Mesendoderm (in vitro differentiated cells): ENCODE measurements around the gene ALDH3A2. TPM values are rescaled to one million over a fixed set of nuclear protein-coding genes. Genes with fewer than 3 reads are reported as not detected.
A peak's percentile ranks its signal among the peaks of the same experiment; 100 is the strongest.

Experiments used
- DNase-seq: peaks from one replicate; pipeline ENCODE4 v3.0.0; 2013
- H2AK5ac ChIP-seq: 2 replicates; pipeline ENCODE4 v1.6.1; 2013; ENCODE audit warnings: low read length, inconsistent platforms
- H2BK120ac ChIP-seq: 2 replicates; pipeline ENCODE4 v1.6.1; 2013; ENCODE audit warnings: low read depth, mild to moderate bottlenecking, low read length, moderate library complexity, mixed read lengths
- H2BK15ac ChIP-seq: replicated peaks from 2 replicates; pipeline ENCODE4 v1.6.1; 2013; ENCODE audit warnings: low read depth, mild to moderate bottlenecking, moderate library complexity
- H2BK5ac ChIP-seq: 2 replicates; pipeline ENCODE4 v1.6.1; 2013; ENCODE audit warnings: low read length, inconsistent platforms
- H3K18ac ChIP-seq: 2 replicates; pipeline ENCODE4 v1.6.1; 2013; ENCODE audit warnings: mild to moderate bottlenecking, low read length, mixed read lengths
- H3K23ac ChIP-seq: one replicate; pipeline ENCODE4 v1.6.1; 2013; ENCODE audit warnings: low read length
- H3K27ac ChIP-seq: 2 replicates; pipeline ENCODE4 v1.5.1; 2013; ENCODE audit warnings: low read depth, mild to moderate bottlenecking, inconsistent platforms, low read length, moderate library complexity
- H3K27me3 ChIP-seq: 2 replicates; pipeline ENCODE4 v1.6.1; 2013; ENCODE audit warnings: low read length, control low read depth, mild to moderate bottlenecking, inconsistent platforms; ENCODE audit not compliant: insufficient read depth, poor library complexity
- H3K36me3 ChIP-seq: 2 replicates; pipeline ENCODE4 v1.6.1; 2013; ENCODE audit warnings: low read length, inconsistent platforms; ENCODE audit not compliant: control insufficient read depth, insufficient read depth
- H3K4ac ChIP-seq: one replicate; pipeline ENCODE4 v1.6.1; 2013; ENCODE audit warnings: low read depth, mild to moderate bottlenecking, low read length, moderate library complexity
- H3K4me1 ChIP-seq: 2 replicates; pipeline ENCODE4 v1.6.1; 2013; ENCODE audit warnings: low read depth, low read length, inconsistent platforms; ENCODE audit not compliant: control insufficient read depth
- H3K4me2 ChIP-seq: 2 replicates; pipeline ENCODE4 v1.6.1; 2013; ENCODE audit warnings: low read length
- H3K4me3 ChIP-seq: 2 replicates; pipeline ENCODE4 v1.5.1; 2013; ENCODE audit warnings: mild to moderate bottlenecking, low read length
- H3K56ac ChIP-seq: one replicate; pipeline ENCODE4 v1.6.1; 2013; ENCODE audit warnings: low read length
- H3K79me1 ChIP-seq: 2 replicates; pipeline ENCODE4 v1.6.1; 2013; ENCODE audit warnings: low read length, inconsistent platforms
- H3K79me2 ChIP-seq: 2 replicates; pipeline ENCODE4 v1.6.1; 2013; ENCODE audit warnings: mild to moderate bottlenecking, low read length; ENCODE audit not compliant: control insufficient read depth, insufficient read depth
- H3K9ac ChIP-seq: 2 replicates; pipeline ENCODE4 v1.6.1; 2013; ENCODE audit warnings: low read length, inconsistent platforms
- H4K5ac ChIP-seq: one replicate; pipeline ENCODE4 v1.6.1; 2013; ENCODE audit warnings: low read length
- H4K8ac ChIP-seq: one replicate; pipeline ENCODE4 v1.6.1; 2013; ENCODE audit warnings: low read depth, mild to moderate bottlenecking, control low read depth, low read length, moderate library complexity
- WGBS: extraction: QIAGEN DNeasy Blood & Tissue Kit; methylation state at CpG from one replicate; pipeline ENCODE4 v1.1.7; 2013; ENCODE audit warnings: low lambda C conversion rate, missing lambda C conversion rate; ENCODE audit not compliant: insufficient coverage; ENCODE audit errors: extremely low coverage; 5-methylcytosine and 5-hydroxymethylcytosine counted together
- polyA plus RNA-seq, 2 experiments: library from polyadenylated mRNA; stranded (reverse); fragments of 200-250 nt; gene quantifications; one replicate each; pipeline ENCODE4 v1.2.3, GENCODE V29; 2013

Gene ALDH3A2
- 133 TPM for polyA plus RNA-seq (2013, experiment 1 of 2)
- polyA plus RNA-seq (2013, experiment 2 of 2), result 135 TPM

DNA sequence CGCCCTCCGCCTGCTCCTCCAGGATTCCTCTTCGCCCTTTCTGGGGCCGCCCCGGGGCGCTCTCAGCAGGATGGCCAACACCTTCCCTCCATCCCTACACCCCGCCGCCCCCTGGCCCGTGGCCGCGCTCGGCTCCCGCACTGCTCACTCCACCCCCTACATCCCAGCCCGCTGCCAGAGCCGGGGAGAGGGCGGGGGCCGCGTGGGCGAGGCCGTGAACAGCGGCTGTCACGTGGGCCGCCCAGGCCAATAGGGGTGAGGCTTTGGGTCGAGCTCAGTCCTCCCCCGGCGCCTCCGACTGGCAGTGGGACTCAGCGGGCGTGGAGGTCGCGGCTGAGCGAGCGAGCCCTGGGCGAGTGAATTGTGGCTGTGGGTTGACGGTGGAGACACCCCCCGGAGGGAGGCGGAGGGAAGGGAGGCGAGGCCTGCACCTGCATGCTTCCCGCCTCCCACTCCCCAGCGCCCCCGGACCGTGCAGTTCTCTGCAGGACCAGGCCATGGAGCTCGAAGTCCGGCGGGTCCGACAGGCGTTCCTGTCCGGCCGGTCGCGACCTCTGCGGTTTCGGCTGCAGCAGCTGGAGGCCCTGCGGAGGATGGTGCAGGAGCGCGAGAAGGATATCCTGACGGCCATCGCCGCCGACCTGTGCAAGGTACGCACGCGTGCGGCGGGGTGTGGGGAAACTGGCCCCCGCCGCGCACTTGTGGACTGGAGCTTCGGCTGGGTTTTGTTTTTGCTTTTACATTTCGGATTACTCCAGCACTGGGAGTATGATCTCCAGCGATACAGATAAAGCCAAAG is at the start of gene ALDH3A2:
TSS of gene ALDH3A2 (plus strand) at position 277 of the 799 bp plus-strand sequence. CDS start at position 498, 221 bp downstream.
- peak within 1 kb of the TSS; percentile 54 for H3K4me3 ChIP-seq

DNA sequence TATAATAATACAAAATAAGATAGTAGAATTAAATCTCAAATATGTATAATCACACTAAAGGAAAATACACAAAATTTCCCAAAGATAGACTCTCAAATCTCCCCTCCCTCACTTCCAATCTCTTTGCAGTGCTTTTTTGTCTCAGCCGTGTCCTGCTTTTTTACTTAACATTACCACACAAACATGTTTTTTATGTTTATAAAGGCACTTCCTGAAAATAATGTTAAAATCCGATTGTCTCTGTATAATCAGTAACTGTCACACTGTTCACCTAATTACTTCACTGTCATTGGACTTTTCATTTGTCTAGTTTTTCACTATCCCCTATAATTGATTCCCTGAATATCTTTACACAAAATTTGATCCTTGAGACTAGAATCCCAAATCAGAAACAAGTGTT is 38.2 kb upstream of the ALDH3A2 start:
- H3K4me2 ChIP-seq, result no peak overlapping the region
- no peak overlapping the region for H3K27ac ChIP-seq
- no peaks in the 10 kb centered on the region for H3K79me1 ChIP-seq
- no peaks in the 10 kb centered on the region for H3K36me3 ChIP-seq
- H4K8ac ChIP-seq, result no peak overlapping the region
- H4K5ac ChIP-seq, result no peak overlapping the region
- no peak overlapping the region for H2BK15ac ChIP-seq
- H3K4ac ChIP-seq, result no peak overlapping the region
- no peaks in the 10 kb centered on the region for H3K79me2 ChIP-seq
- H3K18ac ChIP-seq, result no peak overlapping the region
- no peak overlapping the region for H3K9ac ChIP-seq
- no CpG with 5 or more reads among the region's 2 CpGs for WGBS
- H3K56ac ChIP-seq, result no peak overlapping the region
- no peak overlapping the region for H2AK5ac ChIP-seq
- no peak overlapping the region for H2BK120ac ChIP-seq
- no peak overlapping the region for H3K23ac ChIP-seq
- no peaks in the 10 kb centered on the region for H3K27me3 ChIP-seq
- H3K4me1 ChIP-seq, result no peaks in the 10 kb centered on the region
- H3K4me3 ChIP-seq, result no peak overlapping the region
- DNase-seq, result no peak
- no peak overlapping the region for H2BK5ac ChIP-seq

More for the DNA sequence above, at the start of gene ALDH3A2:
- peak within 1 kb of the TSS; percentile 83 for H3K4ac ChIP-seq
- H2BK5ac ChIP-seq, result peak within 1 kb of the TSS; percentile 95
- peak within 1 kb of the TSS; percentile 50 for H4K5ac ChIP-seq
- H4K8ac ChIP-seq, result no peak within 1 kb of the TSS
- H2AK5ac ChIP-seq, result peak within 1 kb of the TSS; percentile 0
- WGBS, result no CpG with 5 or more reads among the region's 71 CpGs
- H3K18ac ChIP-seq, result peak within 1 kb of the TSS; percentile 69
- H3K36me3 ChIP-seq, result no peaks in the 10 kb centered on the region
- peak within 1 kb of the TSS; percentile 1 for H2BK120ac ChIP-seq
- peak within 1 kb of the TSS; percentile 81 for H3K4me2 ChIP-seq
- H3K9ac ChIP-seq, result peak within 1 kb of the TSS; percentile 89
- peaks cover 13% of the 10 kb centered on the region for H3K4me1 ChIP-seq
- H3K79me2 ChIP-seq, result peaks cover 39% of the 10 kb centered on the region
- peak; percentile 96 for DNase-seq
- peak within 1 kb of the TSS; percentile 66 for H3K23ac ChIP-seq
- peak within 1 kb of the TSS; percentile 94 for H3K56ac ChIP-seq
- H3K27me3 ChIP-seq, result no peaks in the 10 kb centered on the region
- H3K79me1 ChIP-seq, result peaks cover 4% of the 10 kb centered on the region
- peak within 1 kb of the TSS; percentile 95 for H3K27ac ChIP-seq
- no peak within 1 kb of the TSS for H2BK15ac ChIP-seq

DNA sequence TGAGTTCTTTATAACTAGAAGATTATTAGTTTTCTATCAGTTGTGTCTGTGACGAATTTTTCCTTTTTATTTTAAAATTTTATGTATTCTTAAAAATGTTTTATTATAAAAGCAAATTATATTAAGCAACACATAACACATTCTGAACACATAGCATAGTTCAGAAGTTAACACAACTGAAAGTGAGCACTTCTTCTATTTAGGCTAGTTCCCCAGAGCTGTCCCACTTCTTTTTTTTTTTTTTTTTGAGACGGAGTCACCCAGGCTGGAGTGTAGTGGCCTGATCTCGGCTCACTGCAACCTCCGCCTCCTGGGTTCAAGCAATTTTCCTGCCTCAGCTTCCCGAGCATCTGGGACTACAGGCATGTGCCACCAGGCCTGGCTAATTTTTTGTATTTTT is 37.7 kb upstream of the ALDH3A2 start:
- H3K23ac ChIP-seq, result no peak overlapping the region
- no peak overlapping the region for H3K4me3 ChIP-seq
- H3K79me2 ChIP-seq, result no peaks in the 10 kb centered on the region
- H2BK120ac ChIP-seq, result no peak overlapping the region
- no peak overlapping the region for H3K4ac ChIP-seq
- H3K4me1 ChIP-seq, result no peaks in the 10 kb centered on the region
- no CpG with 5 or more reads among the region's 5 CpGs for WGBS
- no peak overlapping the region for H2AK5ac ChIP-seq
- H3K56ac ChIP-seq, result no peak overlapping the region
- H2BK15ac ChIP-seq, result no peak overlapping the region
- no peak overlapping the region for H3K18ac ChIP-seq
- no peak overlapping the region for H4K8ac ChIP-seq
- no peaks in the 10 kb centered on the region for H3K27me3 ChIP-seq
- no peak for DNase-seq
- no peaks in the 10 kb centered on the region for H3K36me3 ChIP-seq
- no peak overlapping the region for H3K4me2 ChIP-seq
- H2BK5ac ChIP-seq, result no peak overlapping the region
- no peak overlapping the region for H4K5ac ChIP-seq
- H3K27ac ChIP-seq, result no peak overlapping the region
- no peaks in the 10 kb centered on the region for H3K79me1 ChIP-seq
- H3K9ac ChIP-seq, result no peak overlapping the region

DNA sequence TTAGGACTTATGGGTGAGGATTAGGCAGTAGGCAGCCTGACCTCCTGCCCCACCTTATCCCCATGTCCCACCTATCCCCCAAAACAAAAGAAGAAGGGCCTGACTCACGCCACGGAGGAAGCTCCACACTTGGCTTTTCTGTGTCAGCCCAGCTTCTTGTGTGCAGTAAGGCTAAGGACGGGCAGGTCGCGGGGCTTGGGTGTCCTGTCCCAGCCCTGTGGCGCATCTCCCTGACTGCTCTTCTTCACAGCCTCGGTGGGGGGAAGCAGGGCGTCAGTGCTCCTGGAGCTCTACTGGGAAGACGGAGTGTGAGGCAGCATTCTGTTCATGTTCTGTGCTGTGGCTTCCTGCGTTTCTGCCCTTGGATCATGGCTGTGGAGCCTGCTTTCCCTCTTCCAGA is 34.6 kb upstream of the ALDH3A2 start:
- no peak for DNase-seq
- WGBS, result no CpG with 5 or more reads among the region's 10 CpGs
- no peak overlapping the region for H3K56ac ChIP-seq
- H3K18ac ChIP-seq, result no peak overlapping the region
- H3K4me2 ChIP-seq, result no peak overlapping the region
- H3K9ac ChIP-seq, result no peak overlapping the region
- H3K4me3 ChIP-seq, result no peak overlapping the region
- H4K8ac ChIP-seq, result no peak overlapping the region
- H3K36me3 ChIP-seq, result no peaks in the 10 kb centered on the region
- H2BK5ac ChIP-seq, result no peak overlapping the region
- H3K23ac ChIP-seq, result no peak overlapping the region
- H2BK120ac ChIP-seq, result no peak overlapping the region
- H3K79me2 ChIP-seq, result no peaks in the 10 kb centered on the region
- H4K5ac ChIP-seq, result no peak overlapping the region
- no peak overlapping the region for H3K27ac ChIP-seq
- H3K27me3 ChIP-seq, result no peaks in the 10 kb centered on the region
- H2AK5ac ChIP-seq, result no peak overlapping the region
- H3K4ac ChIP-seq, result no peak overlapping the region
- no peak overlapping the region for H2BK15ac ChIP-seq
- no peaks in the 10 kb centered on the region for H3K4me1 ChIP-seq
- H3K79me1 ChIP-seq, result no peaks in the 10 kb centered on the region

DNA sequence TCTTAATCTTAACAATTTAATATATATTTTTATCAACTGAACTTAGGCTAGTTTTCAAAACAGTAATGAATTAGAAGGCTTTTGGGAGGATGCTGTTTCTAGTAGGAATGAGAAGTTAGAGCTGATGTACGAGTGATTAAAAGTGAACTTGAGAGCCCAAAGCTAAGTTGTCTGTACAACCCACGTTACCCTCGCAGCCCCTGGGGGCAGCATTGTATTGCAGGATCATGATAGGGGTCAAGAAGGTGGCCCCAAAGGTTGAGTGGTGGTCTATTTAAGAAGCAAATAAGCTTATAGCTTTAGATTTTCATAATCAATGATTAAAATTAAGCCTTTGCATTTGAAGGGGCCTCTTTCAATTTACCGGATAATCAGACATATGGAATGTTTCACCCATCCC is 33.7 kb upstream of the ALDH3A2 start:
- H2BK5ac ChIP-seq, result no peak overlapping the region

More for the DNA sequence above, 33.7 kb upstream of the ALDH3A2 start:
- H3K4me3 ChIP-seq, result no peak overlapping the region
- H2BK15ac ChIP-seq, result no peak overlapping the region
- H3K56ac ChIP-seq, result no peak overlapping the region
- H4K8ac ChIP-seq, result no peak overlapping the region
- H3K4ac ChIP-seq, result no peak overlapping the region
- no peaks in the 10 kb centered on the region for H3K27me3 ChIP-seq
- no peak overlapping the region for H3K4me2 ChIP-seq
- no peak overlapping the region for H4K5ac ChIP-seq
- no peak overlapping the region for H3K27ac ChIP-seq
- no peaks in the 10 kb centered on the region for H3K4me1 ChIP-seq
- no peak for DNase-seq
- no peak overlapping the region for H2BK120ac ChIP-seq
- H3K79me2 ChIP-seq, result no peaks in the 10 kb centered on the region
- no peak overlapping the region for H3K9ac ChIP-seq
- no peak overlapping the region for H3K18ac ChIP-seq
- H3K36me3 ChIP-seq, result no peaks in the 10 kb centered on the region
- no CpG with 5 or more reads among the region's 4 CpGs for WGBS
- no peak overlapping the region for H3K23ac ChIP-seq
- no peaks in the 10 kb centered on the region for H3K79me1 ChIP-seq
- H2AK5ac ChIP-seq, result no peak overlapping the region
